ENCODE results near the gene TMEM163.

The TMEM163 gene

DNA sequence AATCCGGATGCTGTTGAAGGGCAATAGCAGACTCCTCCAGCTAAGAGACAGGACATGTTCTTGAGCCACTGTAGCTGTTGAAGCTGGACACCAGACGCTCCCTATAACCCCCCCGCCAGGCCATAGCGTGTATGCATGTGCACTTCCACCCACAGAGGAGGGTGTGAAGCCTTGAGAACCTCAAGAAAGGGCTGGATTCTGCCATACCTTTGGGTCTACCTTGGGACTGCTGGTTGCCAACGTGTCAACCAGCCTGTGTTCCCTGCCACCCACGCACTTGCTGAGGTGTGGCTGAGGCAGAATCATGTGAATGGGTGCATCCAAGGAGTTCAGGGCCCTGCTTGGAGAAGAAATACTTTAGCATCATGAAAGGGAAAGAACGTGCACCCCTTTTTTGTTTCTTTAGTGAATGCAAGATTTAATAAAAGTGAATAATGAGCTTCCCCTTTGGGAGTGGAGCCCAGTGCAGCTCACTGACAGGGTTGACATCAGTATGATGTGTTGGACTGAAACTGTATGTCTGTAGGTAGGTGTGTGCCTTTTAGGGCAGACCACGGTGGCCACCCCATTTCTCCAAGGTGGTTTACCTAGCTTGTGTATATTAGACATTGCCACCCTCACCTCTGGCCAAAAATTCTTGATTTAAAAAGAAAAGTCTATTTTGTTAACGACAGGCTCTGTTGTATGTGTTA is 266.6 kb downstream of the TMEM163 start:
- DNase-seq = no peak

DNA sequence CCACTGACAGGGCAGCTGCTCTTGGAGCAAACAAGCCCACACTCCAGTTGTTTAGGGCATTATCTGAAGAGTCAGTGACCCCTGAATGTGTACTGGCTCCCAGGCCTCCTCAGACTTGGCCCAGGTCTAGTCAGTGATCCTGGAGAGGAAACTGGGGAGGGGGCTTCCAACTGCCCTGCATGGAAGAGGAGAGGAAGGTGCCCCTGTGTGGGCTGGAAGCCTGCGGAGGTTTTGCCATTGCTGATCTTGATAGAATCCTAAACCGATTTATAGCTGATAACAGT is 267.5 kb downstream of the TMEM163 start:
- DNase-seq = no peak

DNA sequence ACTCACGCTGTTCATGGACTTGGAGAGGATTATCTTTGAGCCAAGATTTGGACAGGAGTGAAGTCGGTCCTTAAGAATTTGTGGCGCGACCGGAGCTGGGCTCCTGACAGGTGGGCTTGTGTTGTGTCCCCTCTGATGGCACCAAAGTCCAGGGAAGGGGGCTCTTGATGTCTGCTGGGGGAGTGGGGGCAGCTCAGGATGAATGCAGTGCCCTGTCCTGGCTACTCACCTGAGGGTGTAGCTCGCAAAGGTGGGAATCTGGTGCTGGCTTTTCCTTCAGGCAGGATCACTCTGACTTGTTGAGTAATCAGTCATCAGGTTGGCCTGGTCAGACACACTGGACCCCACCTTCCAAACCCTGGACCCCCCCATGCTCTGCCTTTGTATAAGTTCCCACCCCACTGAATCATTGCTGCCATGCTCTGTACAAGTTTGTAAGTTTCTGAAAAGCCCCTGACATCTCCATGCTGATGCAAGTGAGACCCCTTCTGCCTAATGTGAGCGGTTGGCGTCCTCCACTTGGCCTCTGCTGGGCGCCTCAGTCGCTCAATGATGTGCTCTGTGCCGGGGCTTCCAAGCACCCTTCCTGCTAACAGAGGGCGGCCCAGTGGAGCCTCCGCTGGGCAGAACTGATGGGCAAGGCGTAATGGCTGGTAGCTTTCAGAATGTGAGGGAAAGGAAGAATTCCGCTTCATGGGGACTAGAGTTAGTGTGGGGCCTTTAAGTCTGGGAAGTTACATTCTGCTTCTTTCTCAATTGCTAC is 268.9 kb downstream of the TMEM163 start:
- DNase-seq = no peak

DNA sequence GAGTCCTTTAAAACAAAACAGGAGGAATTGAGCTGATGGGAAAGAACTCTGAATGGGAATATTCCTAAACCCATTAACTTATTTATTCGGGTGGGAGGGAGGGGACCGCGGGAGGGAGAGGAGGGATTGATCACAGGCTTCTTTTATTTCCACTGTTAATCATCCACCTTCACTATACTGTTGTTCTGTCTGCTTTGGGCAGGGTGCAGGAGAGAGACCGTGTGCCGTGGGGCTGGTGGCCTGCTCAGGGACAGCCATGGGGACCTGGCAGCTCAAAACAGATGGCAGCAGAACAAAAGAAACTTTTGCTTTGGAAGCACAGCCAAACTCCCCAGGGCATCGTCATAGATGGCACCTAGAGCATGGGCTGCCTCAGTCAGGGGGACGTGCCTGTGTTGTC is 269.6 kb downstream of the TMEM163 start:
- no peak for DNase-seq

DNA sequence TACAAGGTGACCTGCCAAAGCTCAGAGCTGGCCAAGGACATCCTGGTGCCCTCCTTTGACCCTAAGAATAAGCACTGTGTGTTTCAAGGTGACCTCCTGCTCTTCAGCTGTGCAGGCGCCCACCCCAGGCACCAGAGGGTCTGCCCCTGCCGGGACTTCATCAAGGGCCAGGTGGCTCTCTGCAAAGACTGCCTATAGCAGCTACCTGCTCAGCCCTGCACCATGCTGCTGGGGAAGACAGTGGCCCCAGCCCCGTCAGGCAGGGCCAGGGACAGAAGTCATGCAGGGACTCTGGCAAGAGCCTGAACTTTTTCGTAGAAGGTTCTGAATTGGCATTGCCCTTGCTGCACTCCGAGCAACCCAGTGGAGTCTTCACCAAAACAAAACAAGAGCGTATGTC is 270.1 kb downstream of the TMEM163 start:
- DNase-seq = no peak

DNA sequence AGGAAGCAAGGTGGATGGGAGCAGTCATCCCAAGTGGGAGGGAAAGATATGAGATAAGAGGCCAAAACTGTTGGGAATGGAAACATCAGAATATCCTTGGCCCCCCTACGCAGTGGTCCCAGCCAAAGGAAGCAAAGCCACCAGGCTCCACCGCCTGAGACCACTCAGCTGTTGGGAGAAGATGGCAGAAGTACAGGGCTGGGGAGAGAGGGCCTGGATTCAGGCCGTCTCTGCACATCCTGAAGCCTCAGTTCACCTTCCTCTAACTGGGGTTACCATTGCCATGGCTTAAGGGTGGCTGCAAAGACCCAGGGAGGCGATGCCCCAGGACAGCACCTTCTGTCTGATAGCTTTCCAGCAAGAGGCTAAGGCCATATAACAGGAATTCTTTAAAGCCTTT is 271.1 kb downstream of the TMEM163 start:
- DNase-seq = no peak

DNA sequence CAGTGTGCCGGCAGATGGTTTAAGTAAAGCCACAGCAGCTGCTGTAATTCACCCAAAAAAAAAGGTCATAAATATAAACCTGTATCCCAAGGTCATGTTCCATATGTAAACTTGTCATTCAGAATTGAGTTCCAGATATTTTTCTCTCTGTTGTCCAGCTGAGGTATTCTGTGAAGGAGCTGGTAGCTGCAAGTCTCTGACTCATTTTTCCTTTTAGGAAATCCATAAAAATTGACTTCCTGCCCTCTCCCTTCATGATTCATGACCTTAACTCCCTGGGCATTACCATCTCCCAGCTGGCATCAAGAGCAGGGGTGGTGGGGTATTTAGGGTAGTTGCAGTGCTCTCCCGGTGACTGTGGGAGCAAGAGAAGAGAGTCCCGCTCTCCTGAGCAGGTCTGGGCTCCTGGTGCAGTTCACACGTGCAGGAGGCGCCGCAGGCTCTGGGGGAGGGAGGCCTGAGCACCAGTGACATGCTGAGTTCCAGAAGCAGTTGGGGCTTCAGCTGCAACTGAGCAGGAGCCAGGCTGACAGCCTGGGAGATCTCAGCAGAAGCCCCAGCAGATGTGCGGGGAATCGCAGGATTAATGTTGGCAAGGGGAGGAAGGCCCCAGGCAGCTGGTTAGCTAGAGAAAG is 272.3 kb downstream of the TMEM163 start:
- DNase-seq = no peak

DNA sequence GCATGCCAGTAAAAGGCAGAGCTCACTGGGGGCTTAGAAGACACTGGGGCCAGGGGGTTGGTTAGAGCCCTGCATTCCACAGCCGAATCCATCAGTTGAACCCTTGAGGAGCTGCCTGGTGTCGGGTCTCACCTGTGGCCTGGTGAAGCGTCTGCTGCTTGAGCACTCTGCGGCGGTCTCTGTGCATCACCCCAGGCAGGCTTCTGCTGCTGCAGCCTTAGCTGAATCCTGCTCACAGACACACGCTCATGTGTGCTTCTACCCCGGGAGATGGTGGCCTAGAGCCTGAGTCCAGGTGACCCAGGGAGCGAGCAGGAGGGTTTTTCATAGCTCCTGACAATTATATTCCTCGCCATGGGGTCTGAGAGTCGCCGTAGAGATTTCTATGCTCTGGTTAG is 272.8 kb downstream of the TMEM163 start:
- DNase-seq = no peak

DNA sequence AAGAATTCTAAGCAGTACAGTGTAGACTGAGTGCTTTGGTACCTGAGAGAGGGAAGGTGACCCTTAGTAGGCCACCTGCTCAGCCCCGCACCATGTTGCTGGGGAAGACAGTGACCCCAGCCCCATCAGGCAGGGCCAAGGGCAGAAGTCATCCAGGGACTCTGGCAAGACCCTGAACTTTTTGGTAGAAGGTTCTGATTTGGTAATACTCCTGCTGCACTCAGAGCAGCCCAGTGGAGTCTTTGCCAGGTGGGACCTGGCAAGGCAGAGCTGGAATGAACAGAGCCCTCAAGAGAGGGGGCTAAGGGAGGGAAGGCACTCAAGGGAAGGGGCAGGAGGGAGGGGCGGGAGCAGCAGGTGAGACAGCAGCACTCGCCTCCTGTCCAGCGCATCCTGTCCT is 273.7 kb downstream of the TMEM163 start:
- no peak for DNase-seq

DNA sequence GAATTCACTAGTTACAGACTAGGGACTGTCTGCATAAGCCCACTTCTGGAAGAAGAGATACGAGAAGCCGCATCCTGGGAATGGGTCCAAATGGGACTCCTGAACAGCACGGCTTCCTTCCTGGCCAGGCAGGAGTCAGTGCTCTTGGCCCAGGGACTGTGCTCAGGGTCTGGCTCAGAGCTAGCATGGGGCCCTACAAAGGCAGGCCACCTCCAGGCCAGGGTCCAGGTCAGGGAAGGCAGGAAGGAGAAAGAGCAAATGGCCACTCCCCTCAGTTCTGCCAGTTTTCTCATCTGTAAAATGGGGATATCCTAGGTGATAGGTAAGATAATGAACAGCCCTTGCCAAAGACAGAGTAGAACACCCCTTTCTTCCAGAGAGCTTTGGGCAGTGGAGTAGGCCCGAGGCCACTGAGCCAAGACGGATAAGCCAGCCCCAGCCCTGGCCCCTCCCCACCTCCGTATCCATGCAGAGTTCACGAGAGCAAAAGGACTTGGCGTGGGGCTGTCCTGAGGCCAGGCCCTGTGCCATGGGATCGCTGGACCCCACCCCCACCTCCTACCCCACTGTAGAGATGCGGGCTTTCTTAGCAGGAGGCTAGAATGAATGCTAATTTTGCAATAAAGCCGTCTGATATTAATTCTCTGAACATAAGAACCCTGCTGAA is 274.9 kb downstream of the TMEM163 start:
- DNase-seq = no peak

DNA sequence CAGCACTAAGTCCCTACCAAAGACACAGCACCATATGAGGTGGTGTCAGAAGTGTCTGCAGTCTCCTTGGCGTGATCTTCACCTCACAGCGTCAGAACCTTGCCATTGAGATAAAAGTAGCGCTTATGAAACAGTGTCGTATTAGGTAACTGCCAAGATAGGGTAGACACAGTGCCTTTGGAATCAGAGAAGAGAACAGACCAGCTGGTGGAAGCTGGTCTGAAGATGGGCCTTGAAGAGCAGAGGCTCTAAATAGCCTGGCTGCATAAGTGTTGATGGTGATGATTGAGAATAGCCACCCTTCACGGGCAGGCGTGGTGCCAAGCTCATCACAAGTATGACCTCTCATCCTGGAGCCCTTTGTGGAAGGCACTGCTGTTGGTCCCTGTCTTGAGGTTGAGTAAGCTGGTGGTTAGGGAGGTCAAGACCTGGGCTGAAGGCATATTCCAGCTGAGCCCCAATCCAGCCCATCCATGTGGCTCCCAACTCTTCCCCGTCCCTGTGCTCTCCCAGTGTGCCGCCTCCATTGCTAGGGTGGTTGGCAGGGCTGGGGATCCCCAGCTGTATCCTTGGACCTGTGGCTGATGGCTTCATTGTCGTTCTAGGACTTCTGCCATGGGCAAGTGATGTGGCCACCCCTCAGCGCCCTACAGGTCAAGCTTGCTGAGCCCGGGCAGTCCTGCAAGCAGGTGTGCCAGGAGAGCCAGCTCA is 277.5 kb downstream of the TMEM163 start:
- DNase-seq = no peak

DNA sequence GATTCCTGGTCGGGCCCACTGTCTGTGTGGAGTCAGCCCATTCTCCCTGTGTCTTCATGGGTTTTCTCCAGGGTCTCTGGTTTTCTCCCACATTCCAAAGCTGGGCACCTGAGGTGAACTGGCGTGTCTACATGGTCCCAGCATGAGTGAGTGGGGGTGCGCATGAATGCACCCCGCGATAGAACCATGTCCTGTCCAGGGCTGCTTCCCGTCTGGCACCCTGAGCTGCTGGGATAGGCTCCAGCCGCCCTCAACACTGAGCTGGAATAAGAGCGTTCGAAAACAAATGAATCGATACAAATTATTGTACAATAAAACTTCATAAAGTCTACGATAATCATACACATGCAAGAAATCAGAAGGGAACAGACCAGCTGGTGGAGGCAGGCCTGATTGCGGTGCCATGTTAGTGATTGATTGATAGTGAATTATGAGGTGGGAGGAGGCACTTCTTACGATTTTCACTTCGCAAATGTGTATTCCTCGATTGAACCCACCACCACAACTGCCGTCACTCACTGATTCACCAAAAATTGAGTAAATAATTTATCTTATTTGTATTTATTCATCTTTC is 278.4 kb downstream of the TMEM163 start:
- DNase-seq = no peak

DNA sequence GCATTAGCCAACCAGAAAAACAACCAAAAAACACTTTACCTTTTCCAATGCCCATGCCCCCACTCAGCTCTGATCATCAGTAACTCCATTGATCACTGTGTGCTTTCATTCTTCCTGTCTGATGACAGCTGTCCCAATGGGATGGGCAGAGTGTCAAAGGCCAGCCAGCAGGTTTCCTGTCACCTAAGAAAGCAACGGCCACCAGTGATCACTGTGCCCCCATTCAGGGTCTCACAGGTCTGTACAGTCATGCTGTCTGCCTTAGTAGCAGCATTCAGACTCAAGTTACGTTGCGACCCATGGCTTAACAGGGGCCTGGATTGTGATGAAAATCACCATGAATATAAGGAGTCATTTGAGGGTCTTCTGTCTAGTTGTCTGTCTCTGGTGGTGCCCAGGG is 280.4 kb downstream of the TMEM163 start:
- no peak for DNase-seq

DNA sequence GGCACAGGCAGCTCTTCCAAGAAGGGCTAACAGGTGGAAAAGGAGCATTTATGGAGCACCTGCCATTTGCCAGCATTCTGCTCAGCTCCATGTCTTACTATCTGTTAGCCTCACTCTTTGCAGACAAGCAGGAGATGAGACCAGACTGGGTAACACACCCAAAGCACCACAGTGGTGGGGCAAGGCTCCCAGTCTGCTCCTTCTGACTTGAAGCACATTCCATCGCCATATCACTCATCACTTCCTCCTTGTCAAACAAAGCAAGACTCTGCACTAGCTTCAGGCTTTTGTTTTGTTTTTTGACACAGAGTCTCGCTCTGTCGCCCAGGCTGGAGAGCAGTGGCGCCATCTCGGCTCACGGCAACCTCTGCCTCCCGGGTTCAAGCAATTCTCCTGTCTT is 282.1 kb downstream of the TMEM163 start:
- no peak for DNase-seq

DNA sequence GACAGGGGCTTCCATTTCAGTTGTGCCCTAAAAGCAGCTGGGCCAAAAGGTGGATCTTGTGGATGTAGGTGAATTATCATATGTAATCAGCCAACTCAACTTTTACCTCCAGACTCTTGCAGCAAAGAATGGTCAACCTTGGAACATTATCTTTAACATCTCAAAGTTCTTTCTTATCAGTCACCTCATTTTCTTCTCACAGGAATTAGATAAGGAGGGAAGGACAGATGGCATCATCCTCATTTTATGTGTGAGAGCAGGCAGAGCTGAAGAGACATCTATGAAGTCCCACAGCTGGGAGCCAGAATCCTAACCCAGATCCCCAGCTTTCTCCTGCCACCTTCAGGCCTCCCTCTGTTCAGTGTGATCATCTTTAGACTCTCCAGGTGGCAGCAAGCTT is 282.9 kb downstream of the TMEM163 start:
- DNase-seq = no peak

DNA sequence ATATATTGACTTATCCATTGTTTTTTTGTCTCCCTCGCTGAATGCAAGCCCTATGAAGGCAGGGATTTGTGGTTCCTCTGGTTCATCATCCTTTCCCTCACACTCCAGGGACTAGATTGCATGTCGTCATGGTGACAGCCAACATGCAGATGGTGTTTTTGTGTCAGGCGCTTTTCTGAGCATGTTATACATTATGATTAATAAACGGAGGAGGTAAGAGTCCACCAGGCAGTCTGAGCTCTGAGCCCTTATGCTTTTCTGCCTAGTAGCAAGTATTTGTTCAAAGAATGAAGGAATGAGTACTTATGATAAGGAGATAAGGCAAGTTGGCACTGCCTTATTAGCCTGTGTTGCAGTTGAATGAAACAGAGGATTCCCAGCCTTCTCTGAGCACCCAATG is 283.3 kb downstream of the TMEM163 start:
- no peak for DNase-seq

DNA sequence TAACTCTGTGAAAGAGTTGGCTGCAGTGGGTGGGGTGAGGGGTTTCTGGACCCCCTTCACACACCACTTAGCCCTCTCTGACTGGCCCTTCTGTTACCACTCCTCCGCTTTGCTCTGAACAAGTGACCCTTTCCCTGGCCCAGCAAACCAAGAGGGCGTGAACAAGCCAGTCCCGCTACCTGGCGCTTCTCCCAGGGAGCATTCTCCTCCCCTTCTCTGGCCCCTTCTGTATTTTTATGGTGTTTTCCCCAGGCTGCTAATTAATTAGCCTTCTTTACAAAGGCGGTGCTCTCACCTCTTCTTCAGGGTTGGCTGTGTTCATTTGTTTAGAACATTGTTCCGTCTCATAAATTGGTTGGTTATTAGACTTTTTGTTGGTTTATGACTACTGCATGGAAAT is 284.8 kb downstream of the TMEM163 start:
- no peak for DNase-seq

DNA sequence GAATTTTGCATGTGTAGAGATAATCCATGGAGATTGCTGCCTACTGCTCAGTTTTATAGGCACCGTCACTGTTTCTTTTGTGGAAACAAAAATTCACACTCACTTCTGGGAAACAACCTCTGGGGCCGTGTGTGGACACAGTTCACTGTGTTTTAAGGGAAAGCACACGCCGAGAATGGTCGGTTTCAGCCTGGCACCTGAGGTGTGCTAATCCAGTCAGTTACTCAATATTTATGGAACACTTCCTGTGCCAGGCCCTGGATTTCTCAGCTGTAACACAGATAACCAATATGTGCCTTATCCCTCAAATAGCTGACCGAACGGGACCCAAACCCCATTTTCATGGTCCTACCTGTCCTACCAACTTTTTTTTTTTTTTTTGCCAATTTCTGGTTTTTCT is 285.3 kb downstream of the TMEM163 start:
- DNase-seq = no peak

DNA sequence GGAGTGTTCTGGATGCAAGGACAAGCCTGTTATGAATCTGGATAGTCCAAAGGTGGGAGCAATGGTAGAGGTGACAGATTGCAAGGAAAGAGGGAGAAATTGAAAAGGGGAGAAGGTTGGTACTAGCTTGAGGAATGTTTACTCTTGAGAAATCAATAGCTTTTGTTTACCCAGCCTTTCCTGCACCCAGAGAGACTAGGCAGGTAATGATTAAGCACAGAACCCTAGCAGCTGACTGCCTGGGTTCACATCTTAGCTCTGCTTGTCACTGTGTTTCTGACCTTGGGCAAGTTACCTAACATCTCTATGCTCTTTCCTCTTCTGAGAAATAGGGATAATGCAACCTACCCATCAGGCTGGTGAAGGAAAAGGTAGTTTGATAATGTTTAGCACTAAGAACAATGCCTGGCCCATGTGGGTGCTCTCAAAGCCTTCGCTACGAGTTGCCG is 286.3 kb downstream of the TMEM163 start:
- DNase-seq = no peak

DNA sequence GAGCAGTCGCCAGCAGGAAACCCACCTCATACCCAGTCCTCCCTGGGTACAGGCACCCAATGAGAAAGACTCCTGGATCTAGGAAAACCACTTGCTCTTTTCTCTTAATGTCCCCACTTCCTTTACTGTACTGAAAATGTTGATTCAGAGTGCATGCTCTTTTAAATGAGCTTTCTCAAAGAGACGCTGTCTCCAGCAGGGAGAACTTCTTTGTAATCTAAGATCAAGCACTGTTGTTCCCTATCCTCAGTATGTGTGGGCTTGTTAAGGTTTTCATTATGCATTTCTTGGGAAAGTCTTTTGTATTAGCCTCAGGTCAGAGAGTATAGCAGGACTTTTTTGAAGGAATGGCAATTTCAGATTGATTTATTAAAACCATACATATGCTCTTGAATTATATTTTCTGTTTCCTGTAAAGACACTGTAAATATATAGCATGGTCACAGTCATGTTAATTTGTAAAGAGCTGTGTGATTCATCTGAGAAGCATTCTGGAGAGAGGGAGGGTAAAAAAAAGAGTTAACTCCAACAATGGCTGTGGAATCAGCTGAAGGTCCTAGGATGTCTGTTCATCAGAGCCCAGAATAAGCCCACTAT is 286.9 kb downstream of the TMEM163 start:
- no peak for DNase-seq

DNA sequence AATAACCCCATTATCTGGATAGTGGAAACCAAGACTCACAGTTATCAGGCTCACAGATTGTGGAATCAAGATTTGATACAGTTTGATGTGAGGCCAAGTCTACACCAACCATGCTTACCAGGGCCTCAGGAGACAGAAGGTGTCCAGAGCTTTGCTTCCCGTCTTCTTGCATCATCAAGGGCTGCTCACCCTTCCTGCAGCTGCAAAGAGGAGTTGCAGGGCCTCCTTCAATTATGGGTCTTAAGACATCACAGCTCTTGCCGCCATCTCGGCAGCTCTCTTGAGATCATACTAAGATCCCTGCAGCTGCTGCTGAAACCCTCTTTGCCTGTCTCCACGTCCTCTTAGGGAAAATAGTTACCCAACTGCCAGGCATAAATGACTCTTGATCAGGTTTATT is 288.9 kb downstream of the TMEM163 start:
- DNase-seq = no peak

DNA sequence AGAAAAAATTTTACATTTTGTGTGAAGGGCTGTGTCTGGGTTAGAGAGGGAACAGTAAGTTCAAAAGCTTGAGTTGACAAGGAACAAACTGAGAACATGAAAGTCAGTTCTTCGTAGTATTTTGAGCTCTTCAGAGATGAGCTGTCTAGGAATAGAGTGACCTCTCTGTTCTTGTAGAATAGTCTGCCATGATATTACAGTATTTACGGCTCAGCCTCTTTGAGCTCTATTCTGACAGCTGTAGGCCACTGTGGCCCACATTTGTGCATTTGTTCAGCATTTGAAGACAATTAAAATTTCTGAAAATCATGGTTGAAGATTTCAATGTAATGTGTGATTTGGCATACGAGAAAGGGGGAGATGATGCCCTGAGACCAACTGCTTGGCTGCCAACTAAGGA is 292.1 kb downstream of the TMEM163 start:
- no peak for DNase-seq
